ENCODE measurements around the gene AOC2.

The AOC2 gene

DNA sequence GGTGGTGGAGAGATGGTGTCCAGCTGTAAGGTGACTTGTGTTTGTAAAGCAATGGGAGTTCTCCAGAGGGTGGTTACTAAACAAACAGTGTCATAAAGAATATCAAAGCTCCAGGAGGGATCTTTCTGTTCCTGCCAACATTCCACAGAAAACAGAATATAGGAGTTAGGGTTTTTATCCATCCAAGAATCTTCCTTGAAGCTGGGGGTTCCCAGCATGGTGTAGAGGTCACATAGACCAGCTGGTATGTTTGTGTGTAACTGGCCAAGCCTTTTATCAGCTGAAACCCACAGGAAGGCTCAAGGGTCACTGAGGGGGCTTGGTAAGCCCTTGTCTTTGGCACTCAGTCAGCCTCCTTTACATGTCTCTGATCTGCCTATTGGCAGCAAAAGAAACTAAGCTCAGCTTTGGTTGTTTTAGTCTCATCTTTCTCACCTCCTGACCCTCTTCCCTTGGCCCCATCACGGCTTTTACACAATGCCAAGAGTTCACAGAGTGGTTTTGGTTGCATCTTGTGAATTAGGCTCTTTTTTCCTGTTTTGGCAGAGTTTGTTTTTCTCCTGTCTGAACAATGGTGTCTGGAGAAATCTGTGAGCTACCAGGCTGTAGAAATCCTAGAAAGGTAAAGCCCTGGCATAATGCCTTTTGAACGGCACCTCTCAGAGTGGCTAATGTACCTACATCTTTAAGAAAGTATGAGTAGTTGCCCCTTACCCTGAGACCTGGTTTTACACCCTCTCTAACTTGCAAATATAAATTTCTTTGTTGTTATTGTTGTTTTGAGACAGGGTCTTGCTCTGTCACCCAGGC is 41.1 kb upstream of the AOC2 start:
- Histone ChIP-seq H3K9me3 (ENCODE audit: insufficient read depth, low read length) (no peaks in the 10 kb centered on the region), H3K79me2 (ENCODE audit: low read length) (no peaks in the 10 kb centered on the region), H3K27me3 (ENCODE audit: low read depth, low read length) (no peaks in the 10 kb centered on the region), H3K4me2 (ENCODE audit: low read length) (no peak overlapping the region), H3K4me3 (ENCODE audit: low read length) (no peak overlapping the region), H2AFZ (ENCODE audit: low read depth, low read length) (no peak overlapping the region), H3K27ac (ENCODE audit: low read length) (no peak overlapping the region), H3K9ac (ENCODE audit: low read length) (no peak overlapping the region), H4K20me1 (ENCODE audit: insufficient read depth, low read length) (no peaks in the 10 kb centered on the region), H3K4me1 (ENCODE audit: low read length) (no peaks in the 10 kb centered on the region), H3K36me3 (replicated peaks; ENCODE audit: low read depth, low read length) (no peaks in the 10 kb centered on the region)
- TF ChIP-seq, protein P1, sequence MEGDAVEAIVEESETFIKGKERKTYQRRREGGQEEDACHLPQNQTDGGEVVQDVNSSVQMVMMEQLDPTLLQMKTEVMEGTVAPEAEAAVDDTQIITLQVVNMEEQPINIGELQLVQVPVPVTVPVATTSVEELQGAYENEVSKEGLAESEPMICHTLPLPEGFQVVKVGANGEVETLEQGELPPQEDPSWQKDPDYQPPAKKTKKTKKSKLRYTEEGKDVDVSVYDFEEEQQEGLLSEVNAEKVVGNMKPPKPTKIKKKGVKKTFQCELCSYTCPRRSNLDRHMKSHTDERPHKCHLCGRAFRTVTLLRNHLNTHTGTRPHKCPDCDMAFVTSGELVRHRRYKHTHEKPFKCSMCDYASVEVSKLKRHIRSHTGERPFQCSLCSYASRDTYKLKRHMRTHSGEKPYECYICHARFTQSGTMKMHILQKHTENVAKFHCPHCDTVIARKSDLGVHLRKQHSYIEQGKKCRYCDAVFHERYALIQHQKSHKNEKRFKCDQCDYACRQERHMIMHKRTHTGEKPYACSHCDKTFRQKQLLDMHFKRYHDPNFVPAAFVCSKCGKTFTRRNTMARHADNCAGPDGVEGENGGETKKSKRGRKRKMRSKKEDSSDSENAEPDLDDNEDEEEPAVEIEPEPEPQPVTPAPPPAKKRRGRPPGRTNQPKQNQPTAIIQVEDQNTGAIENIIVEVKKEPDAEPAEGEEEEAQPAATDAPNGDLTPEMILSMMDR (IDR thresholded peaks at IDR 0.05; ENCODE audit: low read depth, low read length), result no peak
- TF ChIP-seq EZH2phosphoT487 (IDR thresholded peaks at IDR 0.05; ENCODE audit: low read depth), result no peak

DNA sequence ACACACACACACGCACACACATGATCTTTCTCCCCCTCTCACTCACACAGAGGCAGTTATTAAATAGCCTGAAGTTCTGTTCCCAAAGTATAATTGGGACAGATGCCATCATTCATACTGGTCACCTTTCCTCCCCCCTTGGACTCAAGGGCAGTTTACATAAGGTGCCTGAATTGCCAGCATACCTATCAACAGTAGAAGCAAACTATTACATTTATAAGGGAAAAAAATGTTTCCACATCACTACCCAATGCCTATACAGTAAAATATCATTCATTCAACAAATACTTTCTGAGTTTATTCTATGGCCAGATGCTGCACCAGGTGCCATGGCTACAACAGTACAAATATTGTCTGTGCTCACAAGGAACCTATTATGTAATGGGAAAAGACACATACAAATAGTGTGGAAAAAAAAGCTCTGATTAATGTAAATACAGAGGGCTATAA is 39.4 kb upstream of the AOC2 start:
- Histone ChIP-seq H3K27me3 (ENCODE audit: low read depth, low read length) (no peaks in the 10 kb centered on the region), H3K4me2 (ENCODE audit: low read length) (no peak overlapping the region), H3K79me2 (ENCODE audit: low read length) (no peaks in the 10 kb centered on the region), H3K27ac (ENCODE audit: low read length) (no peak overlapping the region), H3K9ac (ENCODE audit: low read length) (no peak overlapping the region), H3K4me3 (ENCODE audit: low read length) (no peak overlapping the region), H3K9me3 (ENCODE audit: insufficient read depth, low read length) (no peaks in the 10 kb centered on the region), H2AFZ (ENCODE audit: low read depth, low read length) (no peak overlapping the region), H3K36me3 (replicated peaks; ENCODE audit: low read depth, low read length) (peaks cover 7% of the 10 kb centered on the region), H4K20me1 (ENCODE audit: insufficient read depth, low read length) (no peaks in the 10 kb centered on the region), H3K4me1 (ENCODE audit: low read length) (no peaks in the 10 kb centered on the region)
- no peak for TF ChIP-seq EZH2phosphoT487 (IDR thresholded peaks at IDR 0.05; ENCODE audit: low read depth)
- TF ChIP-seq, protein P1 (IDR thresholded peaks at IDR 0.05; ENCODE audit: low read depth, low read length), result no peak

DNA sequence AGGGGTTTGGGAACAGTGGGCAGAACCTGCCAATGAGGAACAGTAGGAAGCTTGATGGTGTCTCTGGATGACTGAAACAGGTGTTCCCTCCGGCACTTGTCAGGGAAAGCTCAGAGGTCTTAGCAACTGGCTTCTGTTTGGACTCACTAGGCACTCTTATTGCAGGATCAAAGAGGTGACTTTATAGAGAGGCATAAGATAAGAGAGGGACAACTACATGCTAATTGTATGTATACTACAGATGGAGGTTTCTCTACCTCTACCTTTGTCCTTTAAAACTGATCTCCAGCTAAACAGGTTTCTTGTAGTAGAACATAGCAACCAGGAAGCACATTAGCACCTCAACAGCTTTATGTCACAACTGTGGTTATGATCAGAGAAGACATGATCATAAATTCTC is 38.1 kb upstream of the AOC2 start:
- TF ChIP-seq, protein P1 (IDR thresholded peaks at IDR 0.05; ENCODE audit: low read depth, low read length), result no peak
- TF ChIP-seq EZH2phosphoT487 (IDR thresholded peaks at IDR 0.05; ENCODE audit: low read depth), result no peak

DNA sequence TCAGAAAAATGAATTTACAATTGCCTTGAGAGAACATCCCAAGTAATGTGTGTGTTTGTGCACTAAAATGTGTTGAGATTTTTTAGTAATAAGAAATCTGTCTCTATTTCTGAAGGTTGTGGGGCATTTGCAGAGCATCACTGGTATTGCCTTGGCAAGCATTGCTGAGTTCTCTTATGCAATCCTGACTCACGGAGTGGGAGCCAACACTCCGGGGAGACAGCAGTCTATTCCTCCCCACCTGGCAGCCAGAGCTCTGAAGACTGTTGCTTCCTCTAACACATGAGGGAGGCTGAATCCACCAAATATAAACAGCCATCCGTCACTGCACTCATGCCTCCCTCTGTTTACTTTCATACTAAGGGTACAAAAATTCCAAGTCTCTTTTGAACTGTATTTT is 35.1 kb upstream of the AOC2 start:
- TF ChIP-seq, protein P1 (IDR thresholded peaks at IDR 0.05; ENCODE audit: low read depth, low read length), result no peak
- TF ChIP-seq EZH2phosphoT487 (IDR thresholded peaks at IDR 0.05; ENCODE audit: low read depth), result no peak
- Histone ChIP-seq H3K36me3 (replicated peaks; ENCODE audit: low read depth, low read length) (peaks cover 29% of the 10 kb centered on the region), H3K9me3 (ENCODE audit: insufficient read depth, low read length) (no peaks in the 10 kb centered on the region), H2AFZ (ENCODE audit: low read depth, low read length) (no peak overlapping the region), H3K27me3 (ENCODE audit: low read depth, low read length) (no peaks in the 10 kb centered on the region), H3K4me1 (ENCODE audit: low read length) (no peaks in the 10 kb centered on the region), H3K9ac (ENCODE audit: low read length) (no peak overlapping the region), H3K4me3 (ENCODE audit: low read length) (no peak overlapping the region), H3K4me2 (ENCODE audit: low read length) (no peak overlapping the region), H3K27ac (ENCODE audit: low read length) (no peak overlapping the region), H4K20me1 (ENCODE audit: insufficient read depth, low read length) (no peaks in the 10 kb centered on the region), H3K79me2 (ENCODE audit: low read length) (no peaks in the 10 kb centered on the region)

More for the DNA sequence above, 38.1 kb upstream of the AOC2 start:
- no peaks in the 10 kb centered on the region for H4K20me1 ChIP-seq (ENCODE audit: insufficient read depth, low read length)
- no peaks in the 10 kb centered on the region for H3K9me3 ChIP-seq (ENCODE audit: insufficient read depth, low read length)
- no peak overlapping the region for H3K4me3 ChIP-seq (ENCODE audit: low read length)
- H3K79me2 ChIP-seq (ENCODE audit: low read length), result no peaks in the 10 kb centered on the region
- H3K4me2 ChIP-seq (ENCODE audit: low read length), result no peak overlapping the region
- no peak overlapping the region for H3K27ac ChIP-seq (ENCODE audit: low read length)
- H3K4me1 ChIP-seq (ENCODE audit: low read length), result no peaks in the 10 kb centered on the region
- peaks cover 17% of the 10 kb centered on the region for H3K36me3 ChIP-seq (replicated peaks; ENCODE audit: low read depth, low read length)
- no peak overlapping the region for H3K9ac ChIP-seq (ENCODE audit: low read length)
- no peaks in the 10 kb centered on the region for H3K27me3 ChIP-seq (ENCODE audit: low read depth, low read length)
- no peak overlapping the region for H2AFZ ChIP-seq (ENCODE audit: low read depth, low read length)
